Limb (tissue), 2 donors: ENCODE results near the gene SIRT5.
A peak's percentile ranks its signal among the peaks of the same experiment; 100 is the strongest.

Experiments
- DNase-seq, 2 donors: peaks; one replicate each; pipeline ENCODE4 v3.0.0-alpha.2; 2016; ENCODE audit errors: extremely low spot score in 2 of 2

Gene SIRT5

GRCh38 chr6:13553646-13554045 is 20.8 kb upstream of the SIRT5 start:
- DNase-seq, result no peak

GRCh38 chr6:13554929-13555333 is 19.5 kb upstream of the SIRT5 start:
- DNase-seq, result peak; percentile 29 to 52

GRCh38 chr6:13557841-13558240 is 16.6 kb upstream of the SIRT5 start:
- DNase-seq, result no peak

GRCh38 chr6:13558718-13559117 is 15.7 kb upstream of the SIRT5 start:
- no peak for DNase-seq

GRCh38 chr6:13559251-13559650 is 15.2 kb upstream of the SIRT5 start:
- DNase-seq, result no peak

GRCh38 chr6:13559968-13560650 is 14.3 kb upstream of the SIRT5 start:
- DNase-seq, result no peak

- no peak for DNase-seq
Measured at GRCh38 chr6:13560651-13561044, 13.8 kb upstream of the SIRT5 start.

GRCh38 chr6:13561624-13562267 is 12.7 kb upstream of the SIRT5 start:
- no peak for DNase-seq

GRCh38 chr6:13563009-13563408 is 11.4 kb upstream of the SIRT5 start:
- no peak for DNase-seq

GRCh38 chr6:13565921-13566320 is 8.5 kb upstream of the SIRT5 start:
- no peak for DNase-seq

- no peak for DNase-seq
Measured at GRCh38 chr6:13566500-13566899, 7.9 kb upstream of the SIRT5 start.

GRCh38 chr6:13568970-13569369 is 5.4 kb upstream of the SIRT5 start:
- DNase-seq, result no peak

- DNase-seq, result no peak
Measured at GRCh38 chr6:13572240-13572639, 2.2 kb upstream of the SIRT5 start.

GRCh38 chr6:13572951-13573654 is 1.3 kb upstream of the SIRT5 start:
- no peak for DNase-seq

GRCh38 chr6:13573669-13574110 is 711 bp upstream of the SIRT5 start:
- DNase-seq, result no peak

GRCh38 chr6:13574149-13574570 is 241 bp upstream of the SIRT5 start:
- peak; percentile 95 for DNase-seq

- no peak for DNase-seq
Measured at GRCh38 chr6:13575377-13575775, 975 bp downstream of the SIRT5 start.

- no peak for DNase-seq
Measured at GRCh38 chr6:13576017-13576416, 1.6 kb downstream of the SIRT5 start.

- no peak for DNase-seq
Measured at GRCh38 chr6:13577926-13578325, 3.5 kb downstream of the SIRT5 start.

GRCh38 chr6:13579911-13580310 is 5.5 kb downstream of the SIRT5 start:
- no peak for DNase-seq

GRCh38 chr6:13581700-13582229 is 7.4 kb downstream of the SIRT5 start:
- DNase-seq, result no peak
